Stimulated activated CD4-positive, alpha-beta T cell treated with anti-CD3 and anti-CD28 coated beads, Interleukin-1b, Interleukin-23, amount 100 ng/mL, for 1 hour (primary cell): ENCODE measurements around the gene SENP7.
"Not testable (repeated sequence)": the region's sequence is repeated elsewhere in the genome, so short reads cannot be mapped to it uniquely, and the experiment has no call there.

Source experiments
- DNase-seq, 2 donors: peaks; one replicate each; pipeline ENCODE4 v3.0.0-alpha.2; 2020; ENCODE audit warnings: low read depth in 2 of 2

SENP7 gene

DNA sequence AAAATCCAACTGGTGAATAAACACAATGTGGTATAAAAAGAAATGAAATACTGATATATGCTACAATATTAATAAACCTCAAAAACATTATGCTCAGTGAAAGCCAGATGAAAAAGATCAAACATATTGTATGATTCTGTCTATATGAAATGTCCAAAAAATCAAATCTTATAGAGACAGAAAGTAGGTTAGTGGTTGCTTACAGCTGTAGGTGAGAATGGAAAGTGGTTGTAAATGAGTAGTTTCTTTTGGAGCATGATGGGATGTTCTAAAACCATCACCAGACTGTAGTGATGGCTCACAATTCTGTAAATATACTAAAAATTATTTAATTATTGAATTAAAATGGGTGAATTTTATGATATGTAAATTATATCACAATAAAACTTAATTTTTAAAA is 58.4 kb downstream of the SENP7 start:
- DNase-seq: no peak

GRCh38 chr3:101453961-101454360 is 59.1 kb downstream of the SENP7 start:
- no peak for DNase-seq

DNA sequence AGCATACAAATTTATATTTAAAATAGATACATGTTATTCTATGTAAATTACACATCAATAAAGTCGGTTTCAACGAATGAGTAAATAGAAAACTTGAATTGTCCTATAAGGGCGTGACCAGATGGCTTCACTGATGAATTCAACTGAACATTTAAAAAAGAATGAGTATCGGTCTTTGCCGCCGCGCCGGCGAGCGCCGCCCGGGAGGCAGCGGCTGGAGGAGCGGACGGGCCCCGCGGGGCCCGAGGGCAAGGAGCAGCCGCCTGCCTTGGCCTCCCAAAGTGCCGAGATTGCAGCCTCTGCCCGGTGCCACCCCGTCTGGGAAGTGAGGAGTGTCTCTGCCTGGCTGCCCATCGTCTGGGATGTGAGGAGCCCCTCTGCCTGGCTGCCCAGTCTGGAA is 74.4 kb downstream of the SENP7 start:
- not testable (repeated sequence) for DNase-seq

- DNase-seq: no peak
These were observed 79.4 kb downstream of the SENP7 start for GRCh38 chr3:101433652-101434051.

DNA sequence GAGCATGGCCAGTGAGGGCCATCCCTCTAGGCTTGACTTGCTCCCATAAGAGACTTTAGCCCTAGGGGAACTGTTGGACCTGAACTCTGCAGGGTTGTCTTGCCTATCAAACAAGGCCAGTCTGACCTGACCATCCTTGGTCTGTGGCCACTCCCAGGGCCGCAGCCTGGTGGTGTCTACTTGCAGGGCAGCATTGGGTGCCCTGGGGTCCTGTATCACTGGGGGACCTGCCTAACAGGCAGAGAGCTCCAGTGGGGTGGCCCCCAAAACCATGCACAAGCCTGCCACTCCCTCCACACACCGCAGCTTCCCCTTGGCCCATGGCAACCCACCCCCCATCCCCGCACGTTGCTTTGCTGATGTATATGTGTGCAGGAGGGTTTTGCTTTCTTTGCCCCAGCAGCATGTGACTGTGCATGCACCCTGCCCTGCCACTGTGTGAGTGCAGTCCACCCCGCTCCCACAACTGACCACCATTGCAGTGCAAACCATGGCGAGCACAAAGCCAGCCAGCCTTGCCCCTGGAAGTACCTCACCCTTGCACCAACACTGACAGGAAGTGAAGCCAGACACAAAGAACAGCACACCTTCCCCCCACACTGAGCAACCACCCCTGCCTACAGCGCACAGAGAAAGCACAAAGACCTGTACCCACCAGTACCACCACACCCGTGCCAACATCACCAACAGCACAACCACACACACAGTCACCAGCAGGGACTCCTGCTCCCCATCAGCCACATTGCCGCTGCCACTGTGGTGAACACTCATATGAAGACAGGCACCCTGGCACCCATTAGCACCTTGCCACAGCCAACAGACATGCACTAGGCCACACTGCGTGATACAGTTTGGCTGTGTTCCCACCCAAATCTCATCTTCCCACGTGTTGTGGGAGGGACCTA is 88.8 kb downstream of the SENP7 start:
- DNase-seq: no peak

DNA sequence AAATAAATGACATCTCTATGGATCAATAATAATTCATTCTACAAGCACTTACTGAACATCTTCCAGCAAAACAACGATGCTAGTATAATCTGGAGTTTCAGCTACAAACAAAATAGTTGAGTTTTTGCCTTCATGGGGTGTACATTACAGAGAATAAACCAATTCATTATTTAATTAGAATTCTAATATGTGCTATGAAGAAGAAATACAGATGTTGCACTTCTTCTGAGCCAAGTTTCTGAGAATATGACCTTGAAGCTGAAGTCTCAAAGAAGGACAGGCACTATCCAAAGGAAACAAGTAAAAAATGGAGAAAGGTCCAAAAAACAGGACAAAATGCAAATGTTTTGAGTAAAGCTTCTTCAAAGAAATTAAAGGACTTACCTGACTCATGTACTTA is 94.2 kb downstream of the SENP7 start:
- no peak for DNase-seq

DNA sequence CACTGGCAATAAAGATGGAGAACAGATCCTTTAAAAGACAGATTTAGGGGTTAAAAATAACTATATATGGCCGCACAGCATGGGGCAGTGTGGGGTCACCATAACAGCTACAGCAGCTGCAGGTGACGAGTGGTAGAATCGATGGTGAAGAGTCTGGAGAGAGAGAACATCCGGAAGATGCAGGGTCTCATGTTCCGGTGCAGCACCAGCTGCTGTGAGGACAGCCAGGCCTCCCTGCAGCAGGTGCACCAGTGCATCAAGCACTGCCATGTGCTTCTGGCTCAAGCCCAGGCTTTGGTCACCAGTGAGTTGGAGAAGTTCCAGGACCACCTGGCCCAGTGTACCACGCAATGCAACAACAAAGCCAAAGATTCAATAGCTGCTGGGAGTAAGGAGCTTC is 98.9 kb downstream of the SENP7 start:
- no peak for DNase-seq

DNA sequence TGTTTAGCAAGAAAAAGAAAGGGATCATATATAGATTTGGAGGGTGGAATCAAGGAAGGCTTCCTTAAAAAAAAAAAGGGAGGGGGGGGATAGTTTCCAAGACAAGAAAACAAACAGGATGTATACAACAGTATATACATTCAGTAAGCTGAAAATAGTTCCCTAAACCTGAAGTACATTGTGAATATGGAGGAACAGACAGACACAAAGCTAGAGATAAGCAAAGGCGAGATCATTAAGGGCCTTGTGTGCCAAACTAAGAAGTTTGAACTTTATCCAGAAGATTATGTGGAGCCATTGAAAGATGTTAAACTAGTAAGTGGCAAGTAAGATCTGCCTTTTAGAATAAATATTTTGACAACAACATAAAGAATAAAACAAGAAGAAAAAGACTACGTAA is 99.4 kb downstream of the SENP7 start:
- DNase-seq: no peak

GRCh38 chr3:101391413-101391950 is 121.5 kb downstream of the SENP7 start:
- DNase-seq: no peak

GRCh38 chr3:101388706-101389105 is 124.3 kb downstream of the SENP7 start:
- no peak for DNase-seq

- DNase-seq: no peak
These were observed 125.7 kb downstream of the SENP7 start for GRCh38 chr3:101387351-101387750.

DNA sequence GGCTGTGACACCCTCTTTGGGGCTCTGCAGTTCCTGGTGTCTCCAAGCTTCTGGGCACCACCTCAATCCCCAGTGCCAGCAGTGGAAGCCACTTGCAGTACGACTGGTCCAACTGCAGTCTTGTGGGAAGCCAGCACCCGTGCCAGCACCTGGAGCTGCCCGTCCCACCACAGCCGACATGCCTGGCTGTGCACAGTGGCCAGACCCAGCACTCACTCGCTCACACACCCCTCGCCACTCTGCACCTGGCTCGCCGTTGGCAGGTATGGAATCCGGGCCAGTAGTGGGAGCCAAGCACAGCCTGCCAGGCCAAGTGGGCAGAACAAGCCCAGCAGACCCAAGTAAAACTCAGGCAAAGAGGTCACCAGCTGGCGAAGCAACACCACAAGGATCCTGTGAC is 128.6 kb downstream of the SENP7 start:
- DNase-seq: no peak

DNA sequence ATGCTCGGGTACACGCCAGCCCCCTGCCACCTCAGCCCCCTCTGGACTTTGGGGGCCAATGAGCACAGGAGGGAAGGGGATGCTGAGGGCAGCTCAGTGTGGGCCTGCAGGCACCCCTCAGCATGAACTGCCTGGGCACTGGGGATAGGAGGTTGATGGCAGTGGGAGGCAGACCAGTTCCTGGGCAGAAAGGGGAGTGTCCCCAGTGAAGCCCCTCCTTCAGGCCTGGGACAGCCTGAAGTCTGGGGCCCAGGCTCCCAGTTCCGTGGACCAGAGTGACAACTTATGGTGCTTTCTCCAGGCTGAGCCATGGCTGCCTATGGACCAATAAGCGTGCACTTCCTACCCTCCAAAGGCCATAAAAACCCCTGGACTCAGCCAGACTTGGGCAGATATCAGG is 129.4 kb downstream of the SENP7 start:
- no peak for DNase-seq

- no peak for DNase-seq
These were observed 129.8 kb downstream of the SENP7 start for GRCh38 chr3:101383156-101383575.

- DNase-seq: no peak
These were observed 131.2 kb downstream of the SENP7 start for GRCh38 chr3:101381809-101382208.

DNA sequence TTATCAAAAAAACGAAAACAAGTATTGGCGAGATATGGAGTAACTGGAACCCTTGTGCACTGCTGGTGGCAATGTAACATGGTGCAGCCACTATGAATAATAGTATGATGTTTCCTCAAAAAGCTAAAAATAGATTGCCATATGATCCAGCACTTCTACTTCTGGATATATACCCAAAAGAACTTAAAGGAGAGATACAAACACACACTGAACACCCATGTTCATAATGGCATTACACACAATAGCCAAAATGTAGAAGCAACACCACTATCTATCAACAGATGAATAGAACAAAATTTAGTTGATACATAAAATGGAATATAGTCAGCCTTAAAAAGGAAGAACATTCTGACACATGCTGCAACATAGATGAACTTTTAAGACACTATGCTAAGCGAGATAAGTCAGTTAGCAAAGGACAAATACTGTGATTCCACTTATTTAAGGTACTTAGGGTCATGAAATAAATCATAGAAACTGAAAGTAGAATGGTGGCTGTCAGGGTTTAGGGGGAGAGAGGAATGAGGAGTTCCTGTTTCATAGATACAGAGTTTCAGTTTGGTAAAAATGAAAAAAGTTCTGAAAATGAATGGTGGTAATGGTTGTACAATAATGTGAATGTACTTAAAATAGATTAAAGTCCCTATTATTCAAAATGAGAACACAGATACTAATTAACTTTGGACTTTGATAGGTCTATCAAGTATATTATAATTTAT is 133.2 kb downstream of the SENP7 start:
- no peak for DNase-seq

- DNase-seq: no peak
These were observed 135.2 kb downstream of the SENP7 start for GRCh38 chr3:101377796-101378195.

DNA sequence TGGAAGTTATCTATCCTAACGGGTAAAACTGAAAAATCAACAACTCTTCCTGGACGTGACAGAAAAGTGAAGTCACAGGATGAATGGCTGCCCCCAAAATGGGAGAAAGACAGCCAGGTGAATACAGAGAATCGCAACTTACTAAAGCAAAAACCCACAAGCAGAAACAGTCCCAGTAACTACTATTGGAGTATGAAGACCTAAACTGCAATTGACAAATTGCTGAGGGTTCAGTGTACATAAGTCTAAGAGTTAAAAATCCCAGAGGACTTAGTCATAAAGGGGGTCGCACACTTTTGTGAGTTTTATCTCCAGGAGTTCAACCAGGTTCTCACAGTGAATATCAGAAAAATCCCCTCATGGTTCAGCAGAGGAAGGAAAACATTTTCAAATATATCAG is 135.8 kb downstream of the SENP7 start:
- no peak for DNase-seq

DNA sequence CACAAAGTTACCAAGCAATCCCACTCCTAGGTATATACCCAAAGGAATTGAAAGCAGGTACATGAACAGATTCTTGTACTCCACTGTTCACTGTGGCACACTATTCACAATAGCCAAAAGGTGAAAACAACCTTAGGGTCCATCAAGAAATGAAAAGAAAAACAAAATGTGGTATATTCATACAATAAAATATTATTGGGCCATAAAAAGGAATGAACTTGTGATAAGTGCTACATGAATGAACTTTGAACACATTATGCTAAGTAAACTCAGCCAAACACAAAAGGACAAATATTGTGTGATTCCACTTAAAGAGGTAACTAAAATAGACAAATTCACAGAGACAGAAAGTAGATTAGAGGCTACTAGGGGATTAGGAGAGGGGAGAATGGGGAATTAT is 137.4 kb downstream of the SENP7 start:
- no peak for DNase-seq

DNA sequence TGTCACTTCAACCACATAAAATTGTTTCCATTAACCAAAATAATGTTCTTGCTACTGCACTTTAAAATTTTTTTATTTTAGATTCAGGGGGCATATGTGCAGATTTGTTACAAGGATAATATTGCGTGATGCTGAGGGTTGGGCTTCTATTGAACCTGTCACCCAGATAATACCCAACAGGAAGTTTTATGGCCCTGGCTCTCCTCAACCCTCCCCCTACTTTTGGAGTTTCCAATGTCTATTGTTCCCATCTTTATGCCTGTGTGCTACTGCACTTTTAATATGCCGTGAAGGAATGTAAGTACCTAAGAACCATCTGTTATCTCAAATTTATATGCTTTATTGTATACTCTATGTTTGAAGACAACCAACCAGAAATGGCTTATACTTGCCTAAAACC is 150.6 kb downstream of the SENP7 start:
- DNase-seq: no peak

DNA sequence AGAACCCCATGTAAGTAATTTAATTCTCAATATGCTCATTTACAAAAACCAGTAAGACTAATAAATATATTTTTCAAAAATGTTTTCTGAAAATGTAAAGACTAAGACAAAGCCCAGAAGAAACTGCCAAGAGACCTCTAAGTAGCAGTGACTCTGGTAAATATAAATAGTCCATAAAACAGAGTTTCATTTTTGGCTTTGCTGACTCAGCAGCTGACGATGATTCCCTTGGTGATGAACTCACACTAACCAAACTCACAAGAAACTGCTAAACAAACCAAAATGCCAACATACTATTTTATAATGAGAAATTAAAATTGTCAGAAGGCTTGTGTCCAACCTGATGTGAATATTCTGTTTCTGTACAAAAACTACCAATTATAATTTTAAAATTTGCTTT is 161.2 kb downstream of the SENP7 start:
- DNase-seq: no peak

GRCh38 chr3:101340591-101340990 is 172.4 kb downstream of the SENP7 start:
- no peak for DNase-seq

GRCh38 chr3:101333883-101334282 is 179.1 kb downstream of the SENP7 start:
- no peak for DNase-seq
